ENCODE data around the gene HIPK2.

HIPK2 gene

DNA sequence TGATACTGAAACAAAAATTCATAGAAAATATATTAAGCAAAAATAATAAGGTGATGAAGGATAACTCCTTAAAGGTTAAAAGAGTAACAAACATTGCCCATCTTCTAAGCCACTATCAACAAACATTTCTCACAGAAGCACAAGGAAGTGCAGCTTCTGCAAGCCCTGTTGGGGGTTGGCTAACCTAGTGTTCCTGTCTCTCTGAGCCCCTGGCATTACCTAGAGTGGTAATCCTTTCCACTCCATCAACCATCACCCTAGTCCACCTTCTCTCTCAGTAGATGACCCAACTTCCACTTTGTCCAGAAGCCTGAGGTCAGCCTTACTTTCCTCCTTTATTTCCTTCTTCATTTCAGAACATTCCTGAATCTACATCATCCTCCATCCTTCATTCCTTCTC, 59.7 kb downstream of the HIPK2 start:
- DNase-seq (ENCODE audit: low read depth in 2 of 3, low spot score in 1 of 3): no peak

DNA sequence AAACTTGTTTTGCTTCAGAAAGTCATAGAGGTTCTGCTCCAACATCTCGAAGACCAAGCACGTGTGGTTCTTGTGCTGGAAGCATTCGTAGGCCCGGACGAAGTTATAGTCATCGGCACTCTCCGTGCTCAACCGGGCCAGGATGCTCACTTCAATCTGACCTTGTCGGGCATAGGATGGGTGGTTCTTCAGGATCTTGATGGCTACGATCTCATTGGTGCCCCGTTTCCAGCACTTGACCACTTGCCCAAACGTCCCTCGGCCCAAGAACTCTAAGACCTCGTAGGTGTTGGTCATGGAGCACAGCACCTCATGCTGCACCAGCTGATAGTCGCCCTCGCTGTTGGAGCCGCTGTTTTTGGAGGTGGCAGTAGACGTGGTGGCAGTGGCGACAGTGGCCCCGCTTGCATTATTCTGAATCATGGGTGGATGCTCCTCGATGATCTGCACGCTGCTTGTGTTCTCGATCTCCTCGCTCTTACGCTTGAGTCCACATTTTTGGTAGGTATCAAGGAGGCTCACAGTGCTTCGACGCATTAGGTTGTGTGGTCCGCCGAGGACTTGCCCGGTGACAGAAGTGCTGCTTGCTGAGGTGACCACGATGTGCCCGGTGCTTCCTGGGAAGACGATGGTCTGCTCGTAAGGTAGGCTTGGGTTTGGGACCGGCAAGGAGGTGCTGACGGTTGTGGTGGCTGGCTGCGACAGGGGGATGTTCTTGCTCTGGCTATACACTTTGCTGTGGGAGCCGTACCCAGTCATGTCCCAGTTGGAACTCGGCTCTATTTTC, 61.4 kb downstream of the HIPK2 start:
- no peak for DNase-seq (ENCODE audit: low read depth in 2 of 3, low spot score in 1 of 3)

DNA sequence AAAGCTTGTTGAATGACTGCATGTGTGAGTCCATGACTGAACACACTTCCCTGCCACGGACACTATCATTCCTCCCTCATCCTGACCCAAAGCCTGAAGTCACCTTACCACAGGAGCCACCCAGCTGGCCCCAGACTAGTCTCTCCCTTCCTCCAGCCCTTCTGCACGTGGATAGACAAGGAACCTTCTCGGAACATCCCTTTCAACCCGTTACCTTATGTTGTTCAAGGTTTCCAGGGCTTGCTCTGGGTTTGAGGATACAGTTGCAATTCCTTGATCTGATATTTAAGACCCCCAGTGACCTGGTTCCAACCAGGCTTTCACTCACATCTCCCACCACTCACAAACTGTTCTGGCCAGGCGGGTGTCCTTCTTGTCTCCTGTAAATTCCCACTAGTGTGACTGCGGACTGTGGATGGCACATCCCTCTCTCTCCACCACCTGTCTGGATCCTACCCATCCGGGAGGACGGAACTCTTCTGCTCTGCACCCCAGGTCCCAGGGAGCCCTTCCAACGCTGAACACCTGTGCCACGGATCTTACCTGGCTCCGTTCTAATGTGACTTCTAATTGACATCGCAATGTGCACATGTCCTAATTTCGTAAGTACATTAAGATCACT, 62.5 kb downstream of the HIPK2 start:
- DNase-seq (ENCODE audit: low read depth in 2 of 3, low spot score in 1 of 3): no peak

DNA sequence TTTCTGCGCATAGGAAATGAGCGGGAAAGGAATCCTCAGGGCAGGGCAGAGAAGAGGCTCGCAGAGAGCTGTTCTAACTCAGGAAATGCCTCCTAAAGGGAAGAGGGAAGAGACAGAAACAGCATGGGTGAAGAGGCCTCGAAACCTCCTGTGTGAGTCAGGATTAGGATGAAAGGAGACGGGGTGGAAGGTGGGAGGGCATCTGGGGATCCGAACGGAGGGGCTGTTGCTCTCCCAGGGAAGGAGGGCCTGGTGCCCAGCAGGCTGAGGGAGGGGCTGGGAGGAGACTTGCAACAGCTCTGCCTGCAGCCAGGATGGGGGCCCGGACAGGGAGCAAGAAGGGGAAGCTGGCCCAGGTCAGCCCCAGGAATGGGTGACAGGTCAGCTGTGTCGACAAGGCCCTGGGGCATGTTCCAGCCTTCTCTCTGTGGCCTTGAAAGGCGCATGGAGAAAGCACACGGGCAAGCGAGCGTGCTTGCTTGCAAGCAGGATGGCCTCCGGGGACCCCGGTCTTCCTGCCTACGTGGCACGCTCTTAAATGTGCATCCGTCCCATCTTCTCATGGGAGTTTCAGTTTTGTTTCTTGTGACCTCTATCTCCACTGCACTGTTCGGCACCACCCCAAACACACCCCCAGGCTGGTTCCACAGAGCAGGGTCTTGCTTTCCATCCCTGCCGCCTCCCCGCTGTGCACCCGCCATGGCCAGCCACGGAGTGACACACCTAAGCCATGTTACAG, 63.5 kb downstream of the HIPK2 start:
- DNase-seq (ENCODE audit: low read depth in 2 of 3, low spot score in 1 of 3): no peak

DNA sequence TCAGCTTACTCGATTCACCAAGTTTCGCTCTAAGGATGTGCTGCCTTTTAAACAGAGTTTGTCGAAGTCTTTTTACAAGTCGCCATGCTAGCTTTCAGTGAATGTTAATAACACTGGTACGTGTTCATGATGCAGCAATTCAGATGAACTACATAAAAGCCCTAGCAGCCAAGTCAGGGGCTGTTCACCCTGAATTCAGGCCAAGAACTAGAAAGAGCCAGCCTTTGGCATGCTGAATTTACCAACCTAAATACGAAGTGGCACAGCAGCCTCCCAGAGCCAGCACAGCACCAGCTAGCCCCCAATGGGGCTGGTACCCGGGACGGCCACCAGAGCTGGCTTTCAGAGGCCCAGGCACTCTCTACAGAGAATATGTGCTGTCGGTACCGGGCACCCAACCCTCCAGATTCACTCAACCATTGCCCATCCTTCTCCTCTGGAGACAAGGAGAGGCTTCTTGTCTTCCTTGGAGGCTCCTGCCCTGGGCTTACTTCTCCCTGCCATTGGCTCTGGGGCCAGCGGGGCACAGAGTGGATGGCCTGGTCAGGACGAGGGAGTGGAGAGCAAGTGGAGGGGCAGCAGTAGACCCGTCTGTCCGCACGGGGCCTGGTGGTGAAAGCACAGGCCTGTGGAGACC, 64.2 kb downstream of the HIPK2 start:
- no peak for DNase-seq (ENCODE audit: low read depth in 2 of 3, low spot score in 1 of 3)

DNA sequence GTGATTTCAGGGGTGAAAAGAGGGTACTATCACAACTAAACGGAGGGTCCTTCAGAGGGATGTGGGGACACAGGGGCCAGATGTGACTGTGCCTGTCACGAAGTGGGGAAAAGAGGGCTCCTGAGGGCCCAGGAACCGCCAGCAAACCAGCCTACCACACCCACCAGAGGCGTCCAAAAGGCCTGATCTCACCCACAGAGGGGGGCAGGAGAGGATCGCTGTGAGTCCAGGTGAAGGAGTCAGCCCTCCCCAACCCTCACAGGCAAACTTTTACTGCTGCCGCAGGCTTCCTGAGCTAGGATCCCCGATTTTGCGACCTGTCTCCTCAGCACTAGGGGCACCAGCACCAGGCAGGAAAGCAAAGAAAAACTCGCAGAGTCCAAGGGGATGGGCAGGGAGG, 64.7 kb downstream of the HIPK2 start:
- no peak for DNase-seq (ENCODE audit: low read depth in 2 of 3, low spot score in 1 of 3)

GRCh38 chr7:139711991-139712743, 65.6 kb downstream of the HIPK2 start:
- DNase-seq (ENCODE audit: low read depth in 2 of 3, low spot score in 1 of 3): no peak

DNA sequence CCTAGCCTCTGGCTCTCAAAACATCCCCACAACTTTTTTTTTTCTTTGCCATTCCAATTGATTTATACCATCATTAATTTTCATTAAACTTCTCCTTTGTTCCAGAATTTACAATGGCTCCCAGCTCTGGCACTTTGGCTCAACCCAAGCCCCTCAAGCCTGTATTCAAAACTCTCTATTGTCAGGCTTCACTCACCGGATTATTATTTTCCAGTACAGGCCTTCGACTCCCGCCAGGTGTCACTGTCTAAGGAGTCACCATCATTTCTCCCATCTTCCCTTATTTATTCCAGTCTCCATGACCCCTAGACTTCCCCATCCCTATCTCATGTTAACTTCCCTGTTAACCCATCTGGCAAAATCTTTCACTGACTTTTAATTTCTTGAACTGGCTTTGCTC, 67.8 kb downstream of the HIPK2 start:
- DNase-seq (ENCODE audit: low read depth in 2 of 3, low spot score in 1 of 3): no peak

DNA sequence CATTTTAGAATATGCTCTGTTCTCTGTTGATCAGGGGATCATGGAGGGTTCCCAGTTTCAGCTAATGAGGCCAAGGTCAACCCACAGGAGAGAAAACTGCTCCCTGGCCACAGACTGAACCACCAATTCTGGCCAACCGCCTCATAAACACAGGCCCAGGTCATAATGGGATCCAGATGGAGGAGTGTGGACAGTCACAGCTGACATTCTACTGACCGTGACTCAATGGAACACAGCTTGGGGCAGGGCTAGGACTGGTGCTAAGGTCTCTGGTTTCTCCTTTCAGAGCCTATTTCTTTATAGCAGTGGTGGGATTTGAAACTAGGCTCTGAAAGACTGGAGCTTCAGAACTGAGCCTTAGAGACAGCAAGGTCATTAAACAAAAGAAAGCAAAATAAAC, 68.3 kb downstream of the HIPK2 start:
- no peak for DNase-seq (ENCODE audit: low read depth in 2 of 3, low spot score in 1 of 3)

- no peak for DNase-seq (ENCODE audit: low read depth in 2 of 3, low spot score in 1 of 3)
Measured at GRCh38 chr7:139708541-139708940, 69.3 kb downstream of the HIPK2 start.

DNA sequence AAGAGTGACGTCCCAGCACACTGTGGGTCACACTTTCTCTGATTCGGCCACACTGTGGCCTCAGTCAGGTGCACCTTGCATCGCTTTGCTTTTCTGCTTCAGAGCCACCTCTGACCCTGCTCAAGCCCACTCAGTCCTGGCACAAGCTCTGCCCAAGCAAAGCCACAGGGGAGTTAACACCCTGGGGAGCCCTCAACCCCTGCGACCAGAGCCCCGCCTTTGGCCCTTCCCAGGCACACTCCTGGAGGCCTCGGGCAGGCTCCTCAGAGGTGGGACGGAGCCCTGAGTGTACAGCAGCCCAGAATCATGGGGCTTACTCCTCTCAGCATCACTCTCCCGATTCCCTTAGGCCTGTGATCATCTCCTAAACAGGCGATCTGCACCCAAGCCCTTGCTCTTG, 71.0 kb downstream of the HIPK2 start:
- DNase-seq (ENCODE audit: low read depth in 2 of 3, low spot score in 1 of 3): no peak

DNA sequence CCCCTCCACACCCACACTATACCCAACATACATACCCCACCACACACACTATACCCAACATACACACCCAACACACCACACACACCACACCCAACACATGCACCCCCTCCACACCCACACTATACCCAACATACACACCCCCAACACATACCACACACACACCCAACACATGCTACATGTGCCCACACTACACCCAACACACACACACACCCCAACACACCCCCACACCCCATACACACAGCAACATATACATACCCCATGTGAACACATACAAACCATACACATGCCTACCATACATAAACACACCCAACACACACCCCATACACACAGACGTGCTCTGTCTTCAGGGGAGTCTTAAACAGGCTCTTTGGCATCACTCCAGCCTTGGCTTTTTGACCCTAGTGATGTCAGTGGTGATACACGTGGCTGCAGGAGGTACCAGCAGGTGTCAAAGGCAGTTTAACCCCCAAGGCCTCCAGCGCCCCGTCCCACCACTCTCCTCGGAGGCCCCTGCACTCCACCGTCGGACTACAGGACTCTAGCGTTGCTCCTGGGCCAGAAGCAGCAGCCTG, 73.4 kb downstream of the HIPK2 start:
- no peak for DNase-seq (ENCODE audit: low read depth in 2 of 3, low spot score in 1 of 3)

DNA sequence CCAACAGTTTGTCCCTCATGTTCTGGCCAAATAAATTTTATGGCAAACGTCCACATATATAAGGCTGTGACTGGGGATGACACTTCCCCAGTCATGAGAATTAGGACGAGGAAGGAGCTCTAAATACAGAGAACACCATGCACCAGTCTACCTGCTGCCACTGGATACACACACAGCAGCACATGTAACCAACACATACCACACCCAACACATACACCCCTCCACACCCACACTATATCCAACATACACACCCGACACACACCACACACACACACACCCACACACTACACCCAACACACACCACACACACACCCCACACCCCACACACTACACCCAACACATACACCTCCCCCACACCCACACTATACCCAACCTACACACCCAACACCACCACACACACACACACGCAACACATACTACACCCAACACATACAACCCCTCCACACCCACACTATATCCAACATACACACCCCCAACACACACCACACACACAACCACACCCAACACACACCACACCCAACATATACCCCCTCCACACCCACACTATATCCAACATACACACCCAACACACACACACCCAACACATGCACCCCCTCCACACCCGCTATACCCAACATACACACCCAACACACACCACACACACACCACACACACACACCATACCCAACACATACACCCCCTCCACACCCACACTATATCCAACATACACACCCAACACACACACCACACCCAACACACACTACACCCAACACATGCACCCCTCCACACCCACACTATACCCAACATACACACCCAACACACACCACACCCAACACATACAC, 74.1 kb downstream of the HIPK2 start:
- no peak for DNase-seq (ENCODE audit: low read depth in 2 of 3, low spot score in 1 of 3)

DNA sequence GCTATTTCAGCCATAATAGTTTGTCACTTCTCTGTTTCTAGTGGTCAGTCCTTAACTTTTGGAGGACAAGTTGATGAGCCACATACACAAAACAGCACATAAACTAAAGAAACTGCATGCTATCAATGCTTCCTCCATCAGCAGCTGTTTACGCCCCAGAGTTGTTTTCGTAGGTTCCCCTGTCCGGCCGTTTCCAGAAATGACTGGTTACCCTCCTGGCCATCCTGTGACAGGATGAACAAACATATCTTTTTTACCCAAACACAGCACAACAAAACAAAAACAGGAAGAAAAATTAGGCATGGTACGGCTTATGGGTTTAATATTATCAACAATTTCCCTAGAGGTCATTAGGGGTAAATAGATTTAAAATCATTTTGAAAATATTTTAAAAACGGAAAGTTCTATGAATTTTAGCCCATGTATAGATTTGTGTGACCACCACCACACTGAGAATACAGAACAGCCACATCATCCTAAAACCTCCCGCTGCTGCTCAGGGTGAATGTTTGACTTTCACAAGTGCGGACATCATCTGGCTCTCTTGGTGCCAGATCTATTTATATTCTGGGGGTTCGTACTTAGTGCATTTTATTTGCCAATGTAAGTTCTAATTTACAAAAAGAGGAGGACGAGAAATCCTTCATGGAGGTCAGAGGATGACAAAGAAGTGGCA, 74.8 kb downstream of the HIPK2 start:
- DNase-seq (ENCODE audit: low read depth in 2 of 3, low spot score in 1 of 3): no peak

GRCh38 chr7:139702313-139702731, 75.5 kb downstream of the HIPK2 start:
- no peak for DNase-seq (ENCODE audit: low read depth in 2 of 3, low spot score in 1 of 3)

- no peak for DNase-seq (ENCODE audit: low read depth in 2 of 3, low spot score in 1 of 3)
Measured at GRCh38 chr7:139701908-139702307, 75.9 kb downstream of the HIPK2 start.

DNA sequence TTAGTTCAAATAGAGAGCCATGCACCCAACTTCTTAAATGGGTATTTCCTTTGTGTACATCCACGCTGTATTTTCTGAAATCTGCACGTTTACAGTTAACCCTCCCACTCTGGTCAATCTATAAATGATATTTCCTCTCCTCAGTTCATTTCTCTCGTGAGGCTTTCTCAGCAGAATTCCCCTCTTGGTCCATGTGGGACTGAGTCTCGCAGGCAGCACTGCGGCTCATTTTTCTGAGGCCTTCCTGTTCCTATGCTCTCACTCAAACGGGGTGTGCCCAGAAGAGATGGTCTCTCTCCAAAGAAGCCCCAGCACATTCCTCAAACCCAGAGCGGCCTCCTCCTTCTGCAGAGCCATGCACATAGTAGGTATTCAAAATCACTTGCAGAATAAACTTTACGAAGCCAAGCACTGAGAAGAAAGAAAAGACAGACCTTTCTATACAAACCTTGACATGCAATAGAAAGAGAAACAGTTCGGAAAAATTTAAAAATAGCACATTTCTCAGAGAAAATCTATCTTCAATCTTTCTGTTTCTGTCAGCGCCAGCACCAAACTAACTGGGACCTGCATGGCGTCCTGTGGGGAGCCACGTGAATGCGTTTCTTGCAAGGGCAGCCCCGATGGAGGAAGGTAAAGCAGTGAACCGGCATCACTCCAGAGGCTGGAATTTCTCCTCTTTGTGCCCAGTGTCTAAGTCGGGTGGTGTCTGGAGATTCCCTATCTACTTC, 77.1 kb downstream of the HIPK2 start:
- no peak for DNase-seq (ENCODE audit: low read depth in 2 of 3, low spot score in 1 of 3)

DNA sequence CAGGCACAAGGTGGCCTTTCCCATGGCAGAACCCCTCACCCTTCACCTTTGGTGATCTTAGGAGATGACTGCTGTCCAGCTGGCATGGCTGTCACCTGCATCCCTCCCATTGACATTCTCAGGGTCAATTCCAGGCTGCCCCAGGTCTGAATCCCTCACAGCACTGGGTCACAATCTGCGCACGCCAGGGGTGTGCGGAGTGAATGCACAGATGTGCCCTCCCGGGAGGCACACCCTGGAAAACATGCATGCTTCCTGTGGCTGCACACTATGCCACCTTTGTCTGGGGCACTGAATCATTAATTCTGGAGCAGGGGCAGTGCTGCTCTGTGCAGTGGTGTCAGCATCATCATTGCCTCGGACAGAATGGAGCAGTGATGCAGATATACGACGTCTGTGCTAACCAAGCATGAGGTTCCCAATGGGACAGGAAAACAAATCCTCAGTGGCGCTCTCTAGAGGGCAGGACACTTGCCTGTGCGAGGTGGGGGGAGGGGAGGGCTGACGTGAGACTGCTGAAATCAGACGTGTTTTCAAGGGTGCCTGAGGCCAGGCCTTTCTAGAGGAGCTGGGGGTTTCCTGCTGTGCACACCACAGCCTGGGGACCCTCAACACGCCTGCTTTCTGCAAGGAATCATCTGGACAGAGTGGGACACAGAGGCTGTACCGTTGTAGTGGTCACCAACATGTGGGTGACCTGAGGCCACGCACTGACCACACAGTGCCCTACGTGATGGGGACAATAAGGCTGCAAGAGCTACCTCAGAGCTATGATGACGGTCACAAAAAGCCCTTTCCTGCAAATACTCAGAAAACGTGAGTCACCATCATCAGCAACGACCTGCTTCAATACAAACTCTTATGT, 77.9 kb downstream of the HIPK2 start:
- DNase-seq (ENCODE audit: low read depth in 2 of 3, low spot score in 1 of 3): no peak

Measured in stimulated activated CD4-positive, alpha-beta T cell treated with anti-CD3 and anti-CD28 coated beads, Interleukin-12 subunit alpha, Interleukin-12 subunit beta, amount 100 ng/mL, for 48 hours (primary cell).